AG10803 (cell line): Measurements from ENCODE around the gene CPNE2.
A peak's percentile ranks its signal among the peaks of the same experiment; 100 is the strongest.

Experiments
- DNase-seq: peaks from one replicate; pipeline ENCODE4 v3.0.0; 2010; ENCODE audit warnings: low read depth
- H3K4me3 ChIP-seq: 2 replicates; pipeline ENCODE4 v1.5.1; 2011; ENCODE audit warnings: mild to moderate bottlenecking, low read length, control low read depth
- CTCF ChIP-seq: conservative IDR thresholded peaks from 2 replicates; pipeline ENCODE4 v1.5.1; 2011; ENCODE audit warnings: mild to moderate bottlenecking, low read length, control low read depth, inconsistent platforms

CPNE2 gene

GRCh38 chr16:57165938-57166337, 73.6 kb downstream of the CPNE2 start:
- H3K4me3 ChIP-seq: no peak overlapping the region
- peak; percentile 54 for DNase-seq
- TF ChIP-seq CTCF: no peak

GRCh38 chr16:57166451-57166850, 74.1 kb downstream of the CPNE2 start:
- no peak overlapping the region for H3K4me3 ChIP-seq
- no peak for TF ChIP-seq CTCF
- no peak for DNase-seq

- no peak for DNase-seq
- no peak for TF ChIP-seq CTCF
- H3K4me3 ChIP-seq: no peak overlapping the region
Observed at GRCh38 chr16:57166951-57167350, 74.6 kb downstream of the CPNE2 start.

GRCh38 chr16:57167538-57167937, 75.2 kb downstream of the CPNE2 start:
- no peak for DNase-seq

GRCh38 chr16:57167953-57168352, 75.6 kb downstream of the CPNE2 start:
- peak; percentile 79 for DNase-seq
- H3K4me3 ChIP-seq: no peak overlapping the region
- TF ChIP-seq CTCF: peak; percentile 84

More at GRCh38 chr16:57167538-57167937, 75.2 kb downstream of the CPNE2 start:
- TF ChIP-seq CTCF: no peak
- no peak overlapping the region for H3K4me3 ChIP-seq

- H3K4me3 ChIP-seq: no peak overlapping the region
- DNase-seq: no peak
- no peak for TF ChIP-seq CTCF
Observed at GRCh38 chr16:57169327-57169726, 76.9 kb downstream of the CPNE2 start.

- DNase-seq: no peak
- H3K4me3 ChIP-seq: no peak overlapping the region
- no peak for TF ChIP-seq CTCF
Observed at GRCh38 chr16:57172721-57173290, 80.4 kb downstream of the CPNE2 start.
